Measurements from ENCODE around the gene TIAM2. TPM values are rescaled to one million over a fixed set of nuclear protein-coding genes. Genes with fewer than 3 reads are reported as not detected.

Gene TIAM2
- total and polyA plus RNA-seq, 2 experiments from 2014 or later: 14.2 to 24.4 TPM

- TF ChIP-seq REST (IDR thresholded peaks at IDR 0.05; ENCODE audit: unreplicated experiment) (no peak), ZNF114 (CRISPR knock-in tag; IDR thresholded peaks at IDR 0.05) (no peak), ZNF331 (CRISPR knock-in tag; IDR thresholded peaks at IDR 0.05; ENCODE audit: low read depth) (no peak), POLR2AphosphoS5 (IDR thresholded peaks at IDR 0.05; ENCODE audit: low read depth) (no peak), CREB1 (CRISPR knock-in tag; IDR thresholded peaks at IDR 0.05; ENCODE audit: low read depth) (no peak)
Measured at GRCh38 chr6:155270561-155271091, 275.5 kb downstream of the TIAM2 start (continued).

GRCh38 chr6:155271145-155271544 is 276.0 kb downstream of the TIAM2 start:
- DNase-seq (ENCODE audit: low spot score): no peak
- no peaks in the 10 kb centered on the region for H4K20me1 ChIP-seq (replicated peaks; ENCODE audit: insufficient read depth)
- peaks cover 22% of the 10 kb centered on the region for H3K4me1 ChIP-seq (ENCODE audit: insufficient read depth)
- 0 out of 2 replicates have a peak, but pooled peaks cover 5% of the 10 kb centered on the region for H3K79me2 ChIP-seq (replicated peaks; ENCODE audit: insufficient read depth)
- no peak overlapping the region for H3K4me2 ChIP-seq
- Mint-ChIP-seq H3K27ac (no peak overlapping the region), H3K27me3 (ENCODE audit: insufficient read depth, low read depth, poor library complexity) (no peaks in the 10 kb centered on the region), H3K4me3 (no peak overlapping the region), H3K9me3 (peaks cover 2% of the 10 kb centered on the region; the same call in 1 of the 3 replicates), H3K4me1 (peaks cover 26% of the 10 kb centered on the region), H3K36me3 (ENCODE audit: low read depth) (peaks cover 37% of the 10 kb centered on the region)
- H3K4me3 ChIP-seq: no peak overlapping the region
- no peaks in the 10 kb centered on the region for H3K36me3 ChIP-seq (ENCODE audit: insufficient read depth)
- no peak for ATAC-seq
- no peak overlapping the region for H2AFZ ChIP-seq
- H3K9me2 ChIP-seq (ENCODE audit: insufficient read depth): no peaks in the 10 kb centered on the region
- H3F3A ChIP-seq (replicated peaks; ENCODE audit: low read depth): no peaks in the 10 kb centered on the region
- H3K27me3 ChIP-seq (ENCODE audit: insufficient read depth): no peaks in the 10 kb centered on the region
- H3K27ac ChIP-seq (ENCODE audit: low read depth): no peak overlapping the region
- TF ChIP-seq CREB1 (CRISPR knock-in tag; IDR thresholded peaks at IDR 0.05; ENCODE audit: low read depth) (no peak), STAT1 (IDR thresholded peaks at IDR 0.05; ENCODE audit: unreplicated experiment) (no peak), REST (IDR thresholded peaks at IDR 0.05; ENCODE audit: unreplicated experiment) (no peak), NANOG (IDR thresholded peaks at IDR 0.05; ENCODE audit: borderline replicate concordance) (no peak), CTCF (conservative IDR thresholded peaks at IDR 0.05; ENCODE audit: low read depth in 2 of 2) (no peak), ETS1 (IDR thresholded peaks at IDR 0.05) (no peak), POLR2AphosphoS5 (IDR thresholded peaks at IDR 0.05; ENCODE audit: low read depth) (no peak)
